Vagina (tissue), 2 donors: Measurements from ENCODE around the gene GABARAP. TPM values are rescaled to one million over a fixed set of nuclear protein-coding genes. Genes with fewer than 3 reads are reported as not detected.

ENCODE experiments used
- DNase-seq, 2 donors: peaks; one replicate each; pipeline ENCODE4 v3.0.0-alpha.2; 2017; ENCODE audit errors: extremely low spot score in 2 of 2
- H3K27ac ChIP-seq: fragments of 200-600 bp; sonication (generic); one replicate; pipeline ENCODE4 v1.5.1; 2019
- H3K27me3 ChIP-seq: fragments of 200-600 bp; sonication (generic); one replicate; pipeline ENCODE4 v1.5.1; 2019
- H3K36me3 ChIP-seq, 2 donors: fragments of 200-600 bp; sonication (generic); one replicate each; pipeline ENCODE4 v1.5.1; 2017 to 2019
- H3K4me1 ChIP-seq: fragments of 200-600 bp; sonication (generic); one replicate; pipeline ENCODE4 v1.5.1; 2019
- H3K4me3 ChIP-seq, 2 donors: fragments of 200-600 bp; sonication (generic); 1 replicate in 1 of 2; 2 replicates in 1 of 2; pipeline ENCODE4 v1.5.1; 2016 to 2019
- H3K9me3 ChIP-seq: fragments of 200-600 bp; sonication (generic); one replicate; pipeline ENCODE4 v1.5.1; 2019
- CTCF ChIP-seq, 3 experiments: fragments of 450-650 bp in 2 of 3; fragments of 200-600 bp in 1 of 3; sonication (generic) in 1 of 3; IDR thresholded peaks; one replicate each; pipeline ENCODE4 v1.5.1; 2017 to 2019; ENCODE audit warnings: antibody characterized with exemption in 3 of 3, mild to moderate bottlenecking in 2 of 3, moderate library complexity in 2 of 3
- POLR2A ChIP-seq, 2 donors: fragments of 450-650 bp; IDR thresholded peaks; one replicate each; pipeline ENCODE4 v1.6.1; 2017; ENCODE audit warnings: antibody characterized with exemption in 2 of 2, mild to moderate bottlenecking in 2 of 2, moderate library complexity in 2 of 2
- POLR2AphosphoS5 ChIP-seq, 2 donors: sonication (generic); formaldehyde crosslinking; IDR thresholded peaks; one replicate each; pipeline ENCODE4 v1.9.0; 2017; ENCODE audit warnings: antibody characterized with exemption in 2 of 2, mild to moderate bottlenecking in 2 of 2, low read depth in 1 of 2; ENCODE audit not compliant: insufficient read depth in 1 of 2
- intact Hi-C: fragments of 100-400 bp; cut with DNase I; formaldehyde crosslinking; loops from one replicate; pipeline ENCODE4 v1.15.1; 2023
- microRNA counts, 2 donors: library from miRNA; unstranded; fragments of <30 nt; microRNA quantifications; one replicate each; lab custom pipeline; 2016 to 2017
- microRNA-seq: library from miRNA; unstranded; fragments of <30 nt; microRNA quantifications from one replicate; pipeline ENCODE4, GENCODE V29; 2017; ENCODE audit warnings: borderline number of aligned reads, borderline replicate concordance
- small RNA-seq: library from RNA; depleted of rRNA; stranded (forward); fragments of <200 nt; gene quantifications from one replicate; pipeline ENCODE3, GENCODE V24; 2016
- total RNA-seq: library from RNA; depleted of rRNA; stranded (reverse); fragments of >200 nt; gene quantifications from one replicate; pipeline ENCODE4 v1.2.3, GENCODE V29; 2016

GABARAP gene
- total RNA-seq, 1 donor from 2014 or later: 395 TPM

DNA sequence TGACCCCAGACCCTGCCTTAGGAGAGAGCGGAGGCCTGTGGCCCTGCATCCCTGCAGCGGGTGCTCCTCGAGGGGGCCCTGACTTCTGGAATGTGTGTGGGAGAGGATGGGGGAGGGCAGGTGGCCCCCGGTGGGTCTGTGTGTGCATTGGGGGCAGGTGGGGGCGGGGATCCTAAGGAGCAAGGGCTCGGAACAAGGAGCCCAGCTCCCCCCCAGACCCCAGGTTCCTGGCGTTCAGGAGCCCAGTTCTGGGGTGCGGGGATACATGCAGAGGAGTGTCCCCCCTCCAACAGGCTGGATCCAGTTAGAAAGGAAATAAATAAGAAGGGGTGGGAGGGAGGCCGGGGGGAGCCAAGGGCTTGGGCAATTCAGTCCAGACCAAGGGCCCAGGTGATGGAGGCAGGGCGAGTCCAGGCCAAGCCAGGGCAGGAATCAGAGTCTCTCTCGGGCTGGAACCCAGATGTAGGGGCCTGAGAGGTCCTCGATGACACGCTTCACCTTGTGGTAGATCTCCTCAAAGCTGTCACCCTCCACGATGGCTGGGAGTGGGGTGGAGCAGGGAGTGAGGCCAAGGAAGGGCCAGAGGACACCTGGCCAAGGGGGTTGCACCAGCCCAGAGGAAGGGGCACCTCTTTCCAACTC is 51.9 kb downstream of the GABARAP start:
- no peaks in the 10 kb centered on the region for H3K27me3 ChIP-seq
- H3K27ac ChIP-seq: no peak overlapping the region
- H3K4me3 ChIP-seq: no peak overlapping the region
- peaks cover 0 to 26% of the 10 kb centered on the region in 2 donors for H3K36me3 ChIP-seq
- no peaks in the 10 kb centered on the region for H3K4me1 ChIP-seq
- no peak for TF ChIP-seq CTCF (IDR thresholded peaks at IDR 0.05)
- TF ChIP-seq POLR2A (IDR thresholded peaks at IDR 0.05): no peak
- no peak for TF ChIP-seq POLR2AphosphoS5 (IDR thresholded peaks at IDR 0.05; ENCODE audit: insufficient read depth in 1 of 2, low read depth in 1 of 2)
- H3K9me3 ChIP-seq: no peaks in the 10 kb centered on the region
- no peak for DNase-seq
- intact Hi-C loops: no loop called here

MicroRNAs encoded within 50 kb of the gene (microRNA counts, 767-probe panel; counts per million panel counts)
- microRNA hsa-miR-324-3p (lab: Ali Mortazavi, UCI) (238 to 261 counts per million in 2 donors), microRNA hsa-miR-324-5p (lab: Ali Mortazavi, UCI) (1,257 to 4,378 counts per million in 2 donors)

Small RNA genes lying within 50 kb of the gene (microRNA-seq; reads per million reads assigned to microRNA genes)
- gene MIR324: 1,223 reads per million, percentile 81 among the genes with 10 or more reads in this experiment

Small RNA genes lying within 50 kb of the gene (small RNA-seq; reads per million reads assigned to genes)
- gene AC120057.4 (not detected), gene MIR324 (5.3 reads per million, percentile 88 among the genes with 10 or more reads in this experiment), gene RF00019 (not detected)

Other genes with a start within 250 kb of the GABARAP start
- 16.0 TPM for gene ALOX12, start 246.4 kb downstream of the GABARAP start, total RNA-seq
- 155 TPM for gene RNASEK, start 229.8 kb downstream of the GABARAP start, total RNA-seq
- gene BCL6B, start 219.4 kb downstream of the GABARAP start, total RNA-seq: 10.1 TPM
- gene SLC16A13, start 206.4 kb downstream of the GABARAP start, total RNA-seq: 2.0 TPM
- gene SLC16A11, start 198.4 kb downstream of the GABARAP start, total RNA-seq: not detected
- 3.7 TPM for gene CLEC10A, start 162.2 kb downstream of the GABARAP start, total RNA-seq
- gene ASGR2, start 127.6 kb downstream of the GABARAP start, total RNA-seq: 2.7 TPM
- gene ASGR1, start 63.1 kb downstream of the GABARAP start, total RNA-seq: 2.5 TPM
- gene DLG4, start 22.6 kb downstream of the GABARAP start, total RNA-seq: 23.3 TPM
- 957 TPM for gene ACADVL, start 22.5 kb downstream of the GABARAP start, total RNA-seq
- gene DVL2, start 7.9 kb downstream of the GABARAP start, total RNA-seq: 53.0 TPM
- gene PHF23, start 3.0 kb downstream of the GABARAP start, total RNA-seq: 24.8 TPM
- 64.6 TPM for gene CTDNEP1, start 9.3 kb upstream of the GABARAP start, total RNA-seq
- 30.9 TPM for gene ELP5, start 9.8 kb upstream of the GABARAP start, total RNA-seq
- gene CLDN7, start 20.0 kb upstream of the GABARAP start, total RNA-seq: 75.9 TPM
- 3.2 TPM for gene SLC2A4, start 39.3 kb upstream of the GABARAP start, total RNA-seq
- gene YBX2, start 52.2 kb upstream of the GABARAP start, total RNA-seq: 0.25 TPM
- 238 TPM for gene EIF5A, start 65.2 kb upstream of the GABARAP start, total RNA-seq
- 51.1 TPM for gene GPS2, start 72.9 kb upstream of the GABARAP start, total RNA-seq
- 22.6 TPM for gene NEURL4, start 86.9 kb upstream of the GABARAP start, total RNA-seq
- 7.6 TPM for gene ACAP1, start 94.1 kb upstream of the GABARAP start, total RNA-seq
- gene KCTD11, start 109.7 kb upstream of the GABARAP start, total RNA-seq: 12.5 TPM
- not detected for gene TMEM95, start 112.7 kb upstream of the GABARAP start, total RNA-seq
- gene TNK1, start 138.6 kb upstream of the GABARAP start, total RNA-seq: 10.1 TPM
- gene PLSCR3, start 152.1 kb upstream of the GABARAP start, total RNA-seq: 37.1 TPM
- gene TMEM256, start 161.6 kb upstream of the GABARAP start, total RNA-seq: 118 TPM
- 25.5 TPM for gene NLGN2, start 165.4 kb upstream of the GABARAP start, total RNA-seq
- gene SPEM1, start 177.9 kb upstream of the GABARAP start, total RNA-seq: not detected
- gene SPEM2, start 183.2 kb upstream of the GABARAP start, total RNA-seq: not detected
- gene SPEM3, start 186.4 kb upstream of the GABARAP start, total RNA-seq: not detected
- 9.8 TPM for gene TMEM102, start 193.0 kb upstream of the GABARAP start, total RNA-seq
- gene FGF11, start 197.1 kb upstream of the GABARAP start, total RNA-seq: 10.8 TPM
- gene CHRNB1, start 202.6 kb upstream of the GABARAP start, total RNA-seq: 5.9 TPM
- 38.1 TPM for gene ZBTB4, start 237.2 kb upstream of the GABARAP start, total RNA-seq
- gene SLC35G6, start 239.0 kb upstream of the GABARAP start, total RNA-seq: not detected
- gene POLR2A, start 241.9 kb upstream of the GABARAP start, total RNA-seq: 118 TPM